ENCODE measurements around the gene CMKLR1.

DNA sequence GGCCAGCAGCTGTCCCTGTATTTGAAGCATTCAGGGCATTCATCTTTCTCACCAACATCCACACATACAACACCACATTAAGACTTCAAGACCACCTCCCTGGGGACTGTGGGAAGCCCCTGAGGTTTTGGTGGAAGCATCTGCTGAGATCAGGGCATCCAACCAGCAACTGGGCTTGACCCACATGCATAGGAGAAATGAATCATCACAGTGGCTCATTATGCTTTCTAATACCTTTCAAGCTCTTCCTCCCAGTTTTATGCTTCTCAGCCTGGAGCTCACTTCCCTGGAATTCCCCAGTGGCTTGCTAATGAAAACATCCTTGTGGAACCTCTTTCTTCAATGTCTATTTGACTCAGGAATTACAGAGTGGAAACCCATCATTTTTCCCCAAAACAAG, 21.4 kb upstream of the CMKLR1 start:
- no peak for TF ChIP-seq POLR2A (IDR thresholded peaks at IDR 0.05)
- TF ChIP-seq, protein P1, sequence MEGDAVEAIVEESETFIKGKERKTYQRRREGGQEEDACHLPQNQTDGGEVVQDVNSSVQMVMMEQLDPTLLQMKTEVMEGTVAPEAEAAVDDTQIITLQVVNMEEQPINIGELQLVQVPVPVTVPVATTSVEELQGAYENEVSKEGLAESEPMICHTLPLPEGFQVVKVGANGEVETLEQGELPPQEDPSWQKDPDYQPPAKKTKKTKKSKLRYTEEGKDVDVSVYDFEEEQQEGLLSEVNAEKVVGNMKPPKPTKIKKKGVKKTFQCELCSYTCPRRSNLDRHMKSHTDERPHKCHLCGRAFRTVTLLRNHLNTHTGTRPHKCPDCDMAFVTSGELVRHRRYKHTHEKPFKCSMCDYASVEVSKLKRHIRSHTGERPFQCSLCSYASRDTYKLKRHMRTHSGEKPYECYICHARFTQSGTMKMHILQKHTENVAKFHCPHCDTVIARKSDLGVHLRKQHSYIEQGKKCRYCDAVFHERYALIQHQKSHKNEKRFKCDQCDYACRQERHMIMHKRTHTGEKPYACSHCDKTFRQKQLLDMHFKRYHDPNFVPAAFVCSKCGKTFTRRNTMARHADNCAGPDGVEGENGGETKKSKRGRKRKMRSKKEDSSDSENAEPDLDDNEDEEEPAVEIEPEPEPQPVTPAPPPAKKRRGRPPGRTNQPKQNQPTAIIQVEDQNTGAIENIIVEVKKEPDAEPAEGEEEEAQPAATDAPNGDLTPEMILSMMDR (IDR thresholded peaks at IDR 0.05): no peak

Data from esophagus squamous epithelium (tissue), 4 donors.